Naive thymus-derived CD8-positive, alpha-beta T cell (primary cell): ENCODE measurements around the gene TNS3. TPM values are rescaled to one million over a fixed set of nuclear protein-coding genes. Genes with fewer than 3 reads are reported as not detected.

ENCODE experiments used
- ATAC-seq, 2 donors: fragments of 150-1000 bp; cut with Tn5 transposase in 1 of 2; sonication (Bioruptor Pico), chemical (Tn5 transposase) in 1 of 2; 1 replicate in 1 of 2; 2 replicates in 1 of 2; pipeline ENCODE4 v1.10.0; 2021; ENCODE audit warnings: mild to moderate bottlenecking in 2 of 2, moderate library complexity in 2 of 2
- POLR2A ChIA-PET: fragments of 350-600 bp; sonication (Branson Sonifier 250); formaldehyde crosslinking; loops from one replicate; lab custom pipeline; 2021; ENCODE audit warnings: antibody characterized with exemption; lab: Charles Lee
- DNase-seq, 10 donors: peaks; one replicate each; pipeline versions ENCODE4 v3.0.0 to v3.0.0-alpha.2; 2020 to 2022
- H3K27ac Mint-ChIP-seq, 10 donors: one replicate each; pipeline ENCODE4 v1.8.0; 2020 to 2022; ENCODE audit warnings: mild to moderate bottlenecking in 10 of 10, mixed read lengths in 10 of 10, moderate library complexity in 4 of 10, inconsistent platforms in 1 of 10
- H3K27me3 Mint-ChIP-seq, 5 donors: one replicate each; pipeline ENCODE4 v1.8.0; 2021 to 2022; ENCODE audit warnings: mixed read lengths in 5 of 5
- H3K36me3 Mint-ChIP-seq, 3 donors: one replicate each; pipeline ENCODE4 v1.8.0; 2020 to 2022; ENCODE audit warnings: mixed read lengths in 3 of 3, mild to moderate bottlenecking in 2 of 3, inconsistent platforms in 1 of 3
- H3K4me1 Mint-ChIP-seq, 4 donors: one replicate each; pipeline ENCODE4 v1.8.0; 2021 to 2022; ENCODE audit warnings: mixed read lengths in 4 of 4
- H3K4me3 Mint-ChIP-seq, 10 donors: one replicate each; pipeline ENCODE4 v1.8.0; 2020 to 2022; ENCODE audit warnings: mild to moderate bottlenecking in 10 of 10, mixed read lengths in 10 of 10, moderate library complexity in 6 of 10, inconsistent platforms in 1 of 10
- H3K9me3 Mint-ChIP-seq, 9 donors: one replicate each; pipeline ENCODE4 v1.8.0; 2020 to 2022; ENCODE audit warnings: mixed read lengths in 9 of 9, mild to moderate bottlenecking in 3 of 9, inconsistent platforms in 1 of 9, moderate library complexity in 1 of 9
- polyA plus RNA-seq, 3 donors: library from polyadenylated mRNA; unstranded; fragments of 300-500 nt; fragmentation: Illumina TruSeq; gene quantifications; one replicate each; pipeline ENCODE4 v1.2.3, GENCODE V29; 2021
- total RNA-seq, 8 experiments: library from RNA in 2 of 8; stranded (reverse) in 2 of 8; gene quantifications; one replicate each; pipeline ENCODE4 v1.2.3 and lab custom pipeline; 2021 to 2026

Gene TNS3
- total and polyA plus RNA-seq, 5 experiments from 2014 or later: 1.2 to 1.6 TPM; not detected in 3

DNA sequence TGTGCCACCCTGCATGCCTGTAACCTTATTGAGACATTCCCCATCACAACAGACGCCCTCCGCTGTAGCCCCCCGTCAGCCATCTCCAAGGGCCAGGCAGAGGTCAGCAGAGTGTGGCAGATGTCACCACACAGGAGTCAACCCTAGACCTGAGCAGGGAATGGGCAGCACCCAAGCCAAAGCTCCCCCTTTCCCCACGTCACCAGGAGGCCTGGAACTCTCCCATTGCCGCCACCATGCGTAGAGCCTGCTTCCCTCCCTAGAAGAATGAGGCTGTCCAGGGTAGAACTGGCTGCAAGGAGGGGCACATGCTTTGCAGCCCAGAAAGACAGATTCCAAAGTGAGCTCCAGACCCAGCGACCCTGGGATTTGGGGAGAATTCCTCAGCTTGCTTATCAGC is 342.9 kb downstream of the TNS3 start:
- DNase-seq (no peak), ATAC-seq (no peak)
- H3K4me1 Mint-ChIP-seq: no peaks in the 10 kb centered on the region
- no peak overlapping the region for H3K4me3 Mint-ChIP-seq
- no peaks in the 10 kb centered on the region for H3K9me3 Mint-ChIP-seq
- POLR2A ChIA-PET: no interaction called here
- H3K36me3 Mint-ChIP-seq: no peaks in the 10 kb centered on the region
- no peak overlapping the region for H3K27ac Mint-ChIP-seq
- peaks cover 0 to 4% (median 3%) of the 10 kb centered on the region in 5 donors for H3K27me3 Mint-ChIP-seq

DNA sequence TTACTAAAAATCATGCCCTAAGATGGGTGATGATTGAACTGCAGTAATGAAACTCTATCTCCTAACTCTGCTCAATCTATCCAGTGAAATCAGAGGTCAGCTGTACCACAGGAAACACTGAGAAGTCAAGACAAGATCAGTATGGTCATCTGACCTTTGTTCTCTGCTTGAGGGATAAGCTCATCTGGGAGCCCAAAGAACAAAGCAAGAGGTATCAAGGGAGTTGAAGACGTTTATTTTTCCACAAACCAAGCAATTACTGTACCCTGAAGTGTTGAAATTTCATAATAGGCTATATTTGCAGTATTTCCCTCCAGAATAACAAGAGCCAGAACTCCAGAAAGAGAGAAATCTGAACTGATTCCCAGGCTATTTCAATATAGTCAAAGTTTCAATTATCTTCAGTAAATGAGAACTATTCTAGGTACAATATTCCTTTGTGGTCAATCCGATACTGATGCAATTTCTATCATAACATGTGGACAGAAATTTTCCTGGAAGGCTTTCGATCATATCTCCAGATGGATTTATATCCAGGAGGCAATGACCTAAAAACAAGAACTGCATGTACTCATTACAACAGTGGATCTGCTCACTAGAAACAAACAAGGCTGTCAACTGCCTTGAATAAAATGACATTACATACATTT is 345.3 kb downstream of the TNS3 start:
- ATAC-seq (no peak), DNase-seq (no peak)
- H3K4me1 Mint-ChIP-seq: no peaks in the 10 kb centered on the region
- POLR2A ChIA-PET: interaction anchor here (0.6 kb wide), 1 partner anchor 1599 kb away, joined by 6 read pairs; no protein-coding TSS in a partner anchor
- peaks cover 0 to 4% (median 0%) of the 10 kb centered on the region in 5 donors for H3K27me3 Mint-ChIP-seq
- H3K27ac Mint-ChIP-seq: no peak overlapping the region
- no peaks in the 10 kb centered on the region for H3K9me3 Mint-ChIP-seq
- no peak overlapping the region for H3K4me3 Mint-ChIP-seq
- H3K36me3 Mint-ChIP-seq: no peaks in the 10 kb centered on the region

DNA sequence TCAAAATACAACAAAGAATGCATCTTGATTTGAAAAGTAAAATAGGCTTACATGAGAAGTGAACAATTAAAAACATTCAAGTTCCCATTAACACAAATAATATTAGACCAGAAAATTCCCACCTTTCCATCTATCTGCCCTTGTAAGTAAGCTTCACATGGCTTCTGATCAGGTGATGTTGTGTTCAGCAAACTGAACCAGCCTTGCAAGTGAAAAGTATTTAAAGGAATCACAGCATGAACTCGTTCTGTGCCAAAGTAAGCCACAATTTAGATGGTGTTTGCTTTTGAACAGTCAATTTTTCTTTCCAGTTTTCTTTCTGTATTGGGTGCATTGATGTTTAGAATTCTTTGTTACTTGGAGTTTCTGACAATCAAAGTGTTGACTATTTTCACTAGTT is 347.9 kb downstream of the TNS3 start:
- no peak for DNase-seq
- no peaks in the 10 kb centered on the region for H3K4me1 Mint-ChIP-seq
- no peak overlapping the region for H3K27ac Mint-ChIP-seq
- peaks cover 0 to 6% (median 0%) of the 10 kb centered on the region in 5 donors for H3K27me3 Mint-ChIP-seq
- no peaks in the 10 kb centered on the region for H3K9me3 Mint-ChIP-seq
- POLR2A ChIA-PET: no interaction called here
- ATAC-seq: no peak
- no peak overlapping the region for H3K4me3 Mint-ChIP-seq
- H3K36me3 Mint-ChIP-seq: no peaks in the 10 kb centered on the region

DNA sequence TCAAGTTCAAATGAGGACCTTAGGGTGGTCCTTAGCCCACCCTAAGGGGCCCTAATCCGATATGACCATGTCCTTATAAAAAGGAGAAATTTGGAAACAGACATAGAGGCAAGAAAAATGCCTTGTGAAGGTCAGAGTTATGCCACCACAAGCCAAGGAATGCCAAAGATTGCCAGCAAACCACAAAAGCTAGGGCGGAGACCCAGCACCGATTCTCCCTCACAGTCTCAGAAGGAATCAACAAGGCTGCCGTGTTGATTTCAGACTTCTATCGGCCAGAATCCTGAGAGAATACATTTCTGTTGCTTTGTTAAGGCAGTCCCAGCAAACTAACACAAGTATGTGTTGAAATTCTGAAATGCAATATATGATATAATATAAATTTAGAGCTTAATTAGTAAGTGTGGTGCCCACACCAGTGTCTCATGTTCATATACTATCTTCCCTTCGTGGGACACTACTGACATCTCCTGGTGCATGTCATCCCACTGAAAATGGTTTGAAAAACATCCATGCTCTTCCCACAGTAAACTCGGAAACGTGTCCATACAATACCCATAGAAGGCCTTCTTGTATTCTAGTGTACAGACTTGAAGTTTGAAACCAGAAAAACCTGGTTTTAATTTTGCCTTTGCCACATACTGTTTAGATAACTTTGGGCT is 349.0 kb downstream of the TNS3 start:
- H3K4me3 Mint-ChIP-seq: no peak overlapping the region
- H3K27ac Mint-ChIP-seq: no peak overlapping the region
- peaks cover 0 to 6% (median 2%) of the 10 kb centered on the region in 5 donors for H3K27me3 Mint-ChIP-seq
- DNase-seq: no peak
- H3K36me3 Mint-ChIP-seq: no peaks in the 10 kb centered on the region
- POLR2A ChIA-PET: no interaction called here
- H3K9me3 Mint-ChIP-seq: no peaks in the 10 kb centered on the region
- no peaks in the 10 kb centered on the region for H3K4me1 Mint-ChIP-seq
- no peak for ATAC-seq

DNA sequence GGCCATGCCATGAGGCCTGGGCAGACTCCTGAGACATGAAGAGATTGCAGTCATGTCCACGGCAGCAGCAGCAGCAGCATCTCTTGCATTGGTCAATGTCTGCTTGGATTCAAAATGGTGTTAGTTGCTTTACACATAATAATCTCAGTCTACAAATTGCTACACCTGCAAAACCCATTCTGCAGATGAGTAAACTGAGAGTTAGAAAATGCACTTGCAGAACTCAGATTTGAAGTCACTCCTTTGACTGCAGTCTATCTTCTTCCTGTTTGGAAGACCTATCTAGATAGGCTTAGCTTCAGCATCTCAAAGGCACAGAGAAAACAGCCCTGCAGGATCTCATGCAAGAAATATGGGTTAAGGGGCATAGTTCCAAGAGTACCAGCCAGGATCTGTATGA is 350.3 kb downstream of the TNS3 start:
- POLR2A ChIA-PET: no interaction called here
- Mint-ChIP-seq H3K36me3 (no peaks in the 10 kb centered on the region), H3K27me3 (peaks cover 0 to 15% (median 9%) of the 10 kb centered on the region in 5 donors), H3K4me3 (no peak overlapping the region), H3K9me3 (no peaks in the 10 kb centered on the region), H3K27ac (no peak overlapping the region), H3K4me1 (no peaks in the 10 kb centered on the region)
- ATAC-seq (no peak), DNase-seq (no peak)

DNA sequence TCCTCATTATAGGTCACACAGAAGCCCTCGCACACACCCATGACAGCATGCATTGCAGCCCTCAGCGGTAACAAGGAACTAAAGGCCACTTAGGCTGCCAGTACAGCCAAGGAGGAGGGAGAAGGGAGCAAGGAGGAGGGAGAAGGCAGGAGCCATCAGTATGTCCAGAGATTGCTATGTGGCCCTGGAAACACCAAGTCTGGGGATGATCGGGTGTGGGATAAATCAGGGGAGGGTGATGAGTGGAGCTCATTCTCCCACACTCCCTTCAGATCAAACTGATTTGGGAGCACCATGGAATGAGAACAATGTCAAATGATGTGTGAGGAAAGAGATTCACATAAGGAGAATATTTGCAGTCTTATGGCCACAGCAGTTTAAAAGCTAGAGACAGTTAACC is 350.9 kb downstream of the TNS3 start:
- no peak for DNase-seq
- no peaks in the 10 kb centered on the region for H3K9me3 Mint-ChIP-seq
- peaks cover 0 to under 1% (median 0%) of the 10 kb centered on the region in 4 donors for H3K4me1 Mint-ChIP-seq
- POLR2A ChIA-PET: interaction anchor here (0.6 kb wide), 1 partner anchor 408 kb away, joined by 3 read pairs; no protein-coding TSS in a partner anchor
- H3K27ac Mint-ChIP-seq: no peak overlapping the region
- ATAC-seq: no peak
- no peaks in the 10 kb centered on the region for H3K36me3 Mint-ChIP-seq
- peaks cover 0 to 16% (median 9%) of the 10 kb centered on the region in 5 donors for H3K27me3 Mint-ChIP-seq
- no peak overlapping the region for H3K4me3 Mint-ChIP-seq

DNA sequence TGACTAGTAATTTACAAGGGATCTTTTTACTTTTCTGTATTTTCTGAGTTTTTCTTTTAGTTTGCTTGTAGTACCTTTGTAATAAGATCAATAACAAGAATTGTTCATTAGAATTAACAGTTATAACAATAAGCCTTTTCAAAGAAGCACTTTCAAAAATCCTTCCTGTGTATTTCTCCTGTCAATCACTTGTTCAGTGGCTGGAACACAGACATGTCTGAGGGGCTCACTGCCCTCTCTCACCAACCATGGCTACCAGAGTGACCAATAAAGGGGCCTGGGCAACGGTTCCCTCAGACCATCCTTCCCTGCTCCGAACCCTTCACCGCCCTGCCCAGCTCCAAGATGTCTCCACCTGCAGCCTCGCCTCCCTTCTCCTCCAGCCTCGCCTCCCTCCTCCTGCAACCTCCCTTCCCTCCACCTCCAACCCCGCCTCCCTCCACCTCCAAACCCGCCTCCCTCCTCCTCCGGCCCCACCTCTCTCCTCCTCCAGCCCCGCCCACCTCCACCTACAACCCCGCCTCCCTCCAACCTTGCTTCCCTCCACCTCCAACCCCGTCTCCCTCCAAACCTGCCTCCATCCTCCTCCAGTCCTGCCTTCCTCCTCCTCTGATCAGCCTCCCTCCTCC is 353.4 kb downstream of the TNS3 start:
- Mint-ChIP-seq H3K27me3 (peaks cover 0 to 16% (median 9%) of the 10 kb centered on the region in 5 donors), H3K9me3 (peaks cover 0 to 4% (median 0%) of the 10 kb centered on the region in 9 donors), H3K4me1 (peaks cover 0 to 8% (median 0%) of the 10 kb centered on the region in 4 donors), H3K27ac (no peak overlapping the region), H3K36me3 (no peaks in the 10 kb centered on the region), H3K4me3 (no peak overlapping the region)
- ATAC-seq: no peak
- POLR2A ChIA-PET: no interaction called here
- DNase-seq: no peak

DNA sequence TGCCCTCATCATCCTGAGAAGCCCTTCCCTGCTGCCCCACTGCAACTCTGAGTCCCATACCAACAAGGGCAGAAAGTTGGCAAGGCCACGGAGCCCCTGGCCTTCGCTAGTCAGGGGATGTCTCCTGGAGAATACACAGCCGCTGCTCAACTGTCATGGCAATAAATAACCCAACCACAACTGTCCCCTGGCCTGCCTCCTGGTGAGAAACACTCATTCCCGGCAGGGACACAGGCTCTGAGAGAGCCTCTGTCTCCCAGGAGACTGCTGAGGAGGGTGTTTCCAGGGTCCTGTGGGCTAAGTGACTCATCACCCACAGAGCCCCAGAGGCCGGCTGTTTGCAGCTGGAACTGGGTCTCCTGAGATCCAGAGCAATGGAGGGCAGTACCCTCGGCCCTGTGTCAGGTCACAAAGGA is 354.1 kb downstream of the TNS3 start:
- Mint-ChIP-seq H3K9me3 (peaks cover 0 to 4% (median 0%) of the 10 kb centered on the region in 9 donors), H3K4me1 (peaks cover 0 to 8% (median 0%) of the 10 kb centered on the region in 4 donors), H3K27ac (no peak overlapping the region), H3K27me3 (peaks cover 0 to 16% (median 9%) of the 10 kb centered on the region in 5 donors), H3K36me3 (no peaks in the 10 kb centered on the region), H3K4me3 (no peak overlapping the region)
- no peak for DNase-seq
- ATAC-seq: no peak
- POLR2A ChIA-PET: no interaction called here

DNA sequence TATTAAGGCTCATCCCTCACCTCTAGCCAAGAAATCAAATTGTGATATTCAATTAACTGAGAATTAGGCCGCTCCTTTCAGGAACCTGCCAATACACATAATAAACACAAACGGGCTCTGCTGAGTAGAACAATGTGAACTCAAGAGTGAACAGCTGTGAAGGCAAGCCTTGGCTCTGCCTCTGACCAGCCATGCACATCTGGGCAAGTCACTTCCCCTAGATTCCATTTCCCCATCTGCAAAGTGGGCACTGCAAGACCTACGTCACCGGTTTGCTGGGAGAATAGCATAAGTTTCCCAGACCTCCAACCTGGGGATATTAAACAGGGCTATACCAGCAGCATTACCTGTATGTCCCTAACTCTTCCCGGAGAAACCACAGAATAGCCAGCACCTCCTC is 355.2 kb downstream of the TNS3 start:
- Mint-ChIP-seq H3K27me3 (peaks cover 0 to 16% (median 9%) of the 10 kb centered on the region in 5 donors), H3K4me1 (peaks cover 0 to 8% (median 0%) of the 10 kb centered on the region in 4 donors), H3K9me3 (peaks cover 0 to 4% (median 0%) of the 10 kb centered on the region in 9 donors), H3K36me3 (no peaks in the 10 kb centered on the region), H3K4me3 (no peak overlapping the region), H3K27ac (no peak overlapping the region)
- POLR2A ChIA-PET: no interaction called here
- no peak for ATAC-seq
- no peak for DNase-seq

DNA sequence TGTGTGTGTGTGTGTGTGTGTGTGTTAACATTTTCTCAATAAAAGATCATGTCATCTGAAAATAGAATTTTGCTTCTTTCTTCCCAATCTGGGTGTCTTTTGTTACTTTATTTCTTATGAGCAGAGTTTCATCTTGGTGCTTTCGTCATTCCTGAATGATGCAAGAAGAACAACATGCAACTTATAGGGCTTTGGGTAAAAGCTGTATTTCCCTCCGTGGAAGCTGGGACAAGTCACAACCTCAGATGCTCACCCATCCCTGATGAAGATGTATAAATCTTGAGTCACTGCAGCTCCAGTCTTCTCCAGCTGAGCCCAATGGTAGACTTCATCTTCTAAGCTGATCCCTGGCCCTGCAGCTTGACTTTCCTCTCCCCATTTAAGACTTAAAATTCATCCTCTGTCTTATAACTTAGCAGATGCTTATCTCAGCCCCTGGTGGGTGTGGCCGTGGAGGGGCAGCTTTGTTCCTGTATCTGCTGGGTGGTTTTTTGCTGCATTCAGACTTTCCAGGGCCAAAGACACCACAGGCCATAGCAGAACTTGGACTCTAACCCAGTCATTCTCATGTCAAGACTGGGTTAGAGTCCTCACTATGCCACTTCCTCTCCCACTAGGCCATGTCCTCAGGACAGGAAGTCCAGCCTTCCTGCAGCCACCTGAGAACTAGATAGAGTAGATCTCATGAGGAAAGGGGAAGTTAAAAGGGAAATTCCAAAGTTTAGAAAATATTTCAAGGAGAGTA is 356.4 kb downstream of the TNS3 start:
- ATAC-seq (no peak), DNase-seq (no peak)
- Mint-ChIP-seq H3K4me1 (peaks cover 0 to 8% (median 0%) of the 10 kb centered on the region in 4 donors), H3K27ac (no peak overlapping the region), H3K36me3 (no peaks in the 10 kb centered on the region), H3K27me3 (peaks cover 0 to 16% (median 9%) of the 10 kb centered on the region in 5 donors), H3K4me3 (no peak overlapping the region), H3K9me3 (peaks cover 0 to 4% (median 0%) of the 10 kb centered on the region in 9 donors)
- POLR2A ChIA-PET: no interaction called here
